Fibroblast of pulmonary artery (primary cell): Measurements from ENCODE around the gene EIF2S2.

ENCODE experiments used
- DNase-seq: peaks from one replicate; pipeline ENCODE4 v3.0.0-alpha.2; 2010; ENCODE audit warnings: low read depth
- H3K4me3 ChIP-seq: replicated peaks from 2 replicates; pipeline ENCODE4 v1.5.1; 2011; ENCODE audit warnings: low read depth, mild to moderate bottlenecking, control low read depth, low read length, moderate library complexity
- TF ChIP-seq, protein P1 (sequence below): IDR thresholded peaks from 2 replicates; pipeline ENCODE4 v1.5.1; 2011; ENCODE audit warnings: mild to moderate bottlenecking, control low read depth, low read length, inconsistent platforms; ENCODE audit errors: missing control alignments

EIF2S2 gene

DNA sequence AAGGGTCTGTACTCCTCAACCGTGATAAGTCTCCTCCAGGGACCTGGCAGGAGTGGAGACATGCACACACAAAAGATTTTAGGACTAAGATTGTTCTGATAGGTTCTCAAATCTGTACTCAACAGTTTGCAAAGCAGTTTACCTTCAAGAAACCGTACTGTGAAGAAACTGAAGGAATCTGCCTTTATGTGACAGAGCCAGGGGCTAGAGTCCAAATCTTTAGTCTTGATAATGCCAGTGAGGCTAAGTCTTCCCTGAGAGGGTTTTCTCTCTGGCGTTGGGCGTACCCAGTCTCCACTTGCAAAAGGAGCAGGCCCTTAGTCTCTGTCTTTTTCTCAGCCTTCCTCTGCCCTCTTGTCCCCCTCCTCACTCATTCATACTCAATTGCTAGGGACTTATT is 70.8 kb downstream of the EIF2S2 start:
- DNase-seq = no peak
- TF ChIP-seq, protein P1, sequence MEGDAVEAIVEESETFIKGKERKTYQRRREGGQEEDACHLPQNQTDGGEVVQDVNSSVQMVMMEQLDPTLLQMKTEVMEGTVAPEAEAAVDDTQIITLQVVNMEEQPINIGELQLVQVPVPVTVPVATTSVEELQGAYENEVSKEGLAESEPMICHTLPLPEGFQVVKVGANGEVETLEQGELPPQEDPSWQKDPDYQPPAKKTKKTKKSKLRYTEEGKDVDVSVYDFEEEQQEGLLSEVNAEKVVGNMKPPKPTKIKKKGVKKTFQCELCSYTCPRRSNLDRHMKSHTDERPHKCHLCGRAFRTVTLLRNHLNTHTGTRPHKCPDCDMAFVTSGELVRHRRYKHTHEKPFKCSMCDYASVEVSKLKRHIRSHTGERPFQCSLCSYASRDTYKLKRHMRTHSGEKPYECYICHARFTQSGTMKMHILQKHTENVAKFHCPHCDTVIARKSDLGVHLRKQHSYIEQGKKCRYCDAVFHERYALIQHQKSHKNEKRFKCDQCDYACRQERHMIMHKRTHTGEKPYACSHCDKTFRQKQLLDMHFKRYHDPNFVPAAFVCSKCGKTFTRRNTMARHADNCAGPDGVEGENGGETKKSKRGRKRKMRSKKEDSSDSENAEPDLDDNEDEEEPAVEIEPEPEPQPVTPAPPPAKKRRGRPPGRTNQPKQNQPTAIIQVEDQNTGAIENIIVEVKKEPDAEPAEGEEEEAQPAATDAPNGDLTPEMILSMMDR = no peak
- no peak overlapping the region for H3K4me3 ChIP-seq

DNA sequence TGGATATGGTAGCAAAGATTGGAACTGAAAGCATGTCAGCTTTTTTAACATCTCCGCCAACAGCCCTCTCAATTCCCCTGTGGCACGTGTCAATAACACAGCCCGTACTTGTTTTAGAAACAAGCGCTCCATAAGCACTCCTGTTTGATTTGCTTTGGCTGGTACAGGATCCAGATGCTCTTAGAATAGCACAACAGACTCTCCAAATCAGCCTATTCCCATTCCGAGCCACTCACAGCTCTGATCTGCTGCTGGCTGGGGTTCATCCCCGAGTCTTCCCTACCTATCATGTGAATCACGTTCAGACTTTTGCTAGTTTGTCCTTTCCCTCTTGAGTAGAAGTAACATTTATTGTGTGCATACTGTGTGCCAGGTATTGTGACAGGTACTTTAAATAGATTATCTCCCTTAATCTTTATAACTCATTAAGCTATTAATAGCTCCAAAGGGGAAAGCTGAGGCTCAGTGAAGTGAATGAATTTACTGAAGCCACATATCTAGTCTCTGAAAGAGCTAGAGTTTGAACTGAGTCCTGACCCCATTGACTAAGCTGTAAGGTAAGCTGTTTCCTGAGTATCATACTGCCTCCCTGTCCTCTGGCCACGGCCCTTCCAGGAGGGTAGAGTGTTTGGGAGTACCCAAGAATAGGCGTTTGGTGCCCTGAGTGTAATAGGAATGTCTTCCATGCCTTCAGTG is 71.6 kb downstream of the EIF2S2 start:
- no peak overlapping the region for H3K4me3 ChIP-seq
- TF ChIP-seq, protein P1 = no peak
- no peak for DNase-seq
